CD14-positive monocyte (primary cell): Measurements from ENCODE around the gene CSN2. TPM values are rescaled to one million over a fixed set of nuclear protein-coding genes. Genes with fewer than 3 reads are reported as not detected.

ENCODE experiments used
- DNase-seq, 3 donors: peaks; one replicate each; pipeline ENCODE4 v3.0.0-alpha.2; 2011 to 2022
- H2AFZ ChIP-seq: 2 replicates; pipeline ENCODE4 v1.6.0; 2012; ENCODE audit warnings: mild to moderate bottlenecking, low read depth, low read length, inconsistent platforms; ENCODE audit not compliant: insufficient read depth, poor library complexity, severe bottlenecking
- H3K27ac ChIP-seq, 2 donors: 1 replicate in 1 of 2; 2 replicates in 1 of 2; pipeline ENCODE4 v1.5.1; 2012 to 2013; ENCODE audit warnings: low read length in 2 of 2, control low read depth in 1 of 2, inconsistent platforms in 1 of 2, low read depth in 1 of 2, mild to moderate bottlenecking in 1 of 2
- H3K27me3 ChIP-seq, 2 donors: one replicate each; pipeline versions ENCODE4 v1.6.0 to v1.6.1; 2011 to 2013; ENCODE audit warnings: low read length in 2 of 2; ENCODE audit not compliant: control insufficient read depth in 2 of 2, insufficient read depth in 2 of 2
- H3K36me3 ChIP-seq, 2 donors: replicated peaks in 1 of 2; 1 replicate in 1 of 2; 2 replicates in 1 of 2; pipeline versions ENCODE4 v1.5.1 to v1.6.1; 2012 to 2013; ENCODE audit warnings: low read length in 2 of 2, control low read depth in 1 of 2, inconsistent platforms in 1 of 2, mild to moderate bottlenecking in 1 of 2; ENCODE audit not compliant: insufficient read depth in 2 of 2, control insufficient read depth in 1 of 2
- H3K4me1 ChIP-seq, 2 donors: 1 replicate in 1 of 2; 2 replicates in 1 of 2; pipeline versions ENCODE4 v1.5.1 to v1.6.1; 2012 to 2013; ENCODE audit warnings: low read length in 2 of 2, control low read depth in 1 of 2, inconsistent platforms in 1 of 2, mild to moderate bottlenecking in 1 of 2, moderate library complexity in 1 of 2; ENCODE audit not compliant: insufficient read depth in 2 of 2, control insufficient read depth in 1 of 2
- H3K4me2 ChIP-seq: replicated peaks from 2 replicates; pipeline ENCODE3; 2012; ENCODE audit warnings: low read length, moderate library complexity, mild to moderate bottlenecking; ENCODE audit not compliant: poor library complexity, severe bottlenecking; ENCODE audit errors: extremely low read depth
- H3K4me3 ChIP-seq, 3 experiments: fragments of 200-600 bp in 1 of 3; sonication (generic) in 1 of 3; replicated peaks in 1 of 3; 1 replicate in 2 of 3; 2 replicates in 1 of 3; pipeline ENCODE4 v1.5.1; 2011 to 2013; ENCODE audit warnings: low read length in 3 of 3, mild to moderate bottlenecking in 3 of 3, control low read depth in 2 of 3, low read depth in 2 of 3, inconsistent platforms in 1 of 3, moderate library complexity in 1 of 3
- H3K79me2 ChIP-seq: 2 replicates; pipeline ENCODE4 v1.6.0; 2012; ENCODE audit warnings: mild to moderate bottlenecking, control low read depth, inconsistent platforms, low read length, moderate library complexity; ENCODE audit not compliant: insufficient read depth
- H3K9ac ChIP-seq: 2 replicates; pipeline ENCODE4 v1.6.0; 2017; ENCODE audit warnings: low read length, mild to moderate bottlenecking; ENCODE audit not compliant: insufficient read depth, poor library complexity, severe bottlenecking
- H3K9me3 ChIP-seq, 2 donors: replicated peaks in 1 of 2; 1 replicate in 1 of 2; 2 replicates in 1 of 2; pipeline versions ENCODE4 v1.5.1 to v1.6.1; 2012 to 2013; ENCODE audit warnings: low read length in 2 of 2, control low read depth in 1 of 2; ENCODE audit not compliant: control insufficient read depth in 1 of 2, insufficient read depth in 1 of 2
- H4K20me1 ChIP-seq: 2 replicates; pipeline ENCODE4 v1.6.0; 2012; ENCODE audit warnings: mild to moderate bottlenecking, low read length, control low read depth, moderate library complexity; ENCODE audit not compliant: insufficient read depth
- H3K27ac Mint-ChIP-seq, 7 donors: one replicate each; pipeline ENCODE4 v1.8.0; 2020; ENCODE audit warnings: mild to moderate bottlenecking in 7 of 7, mixed read lengths in 7 of 7, moderate library complexity in 6 of 7, inconsistent platforms in 2 of 7
- H3K27me3 Mint-ChIP-seq, 3 donors: one replicate each; pipeline ENCODE4 v1.8.0; 2021 to 2022; ENCODE audit warnings: low read depth in 3 of 3, mild to moderate bottlenecking in 3 of 3, mixed read lengths in 3 of 3, moderate library complexity in 3 of 3, inconsistent platforms in 1 of 3
- H3K36me3 Mint-ChIP-seq, 2 donors: one replicate each; pipeline ENCODE4 v1.8.0; 2020; ENCODE audit warnings: mixed read lengths in 2 of 2, inconsistent platforms in 1 of 2, mild to moderate bottlenecking in 1 of 2
- H3K4me1 Mint-ChIP-seq: one replicate; pipeline ENCODE4 v1.8.0; 2020; ENCODE audit warnings: mild to moderate bottlenecking, mixed read lengths
- H3K4me3 Mint-ChIP-seq, 2 donors: one replicate each; pipeline ENCODE4 v1.8.0; 2020; ENCODE audit warnings: mild to moderate bottlenecking in 2 of 2, mixed read lengths in 2 of 2, moderate library complexity in 1 of 2
- H3K9me3 Mint-ChIP-seq, 7 donors: one replicate each; pipeline ENCODE4 v1.8.0; 2020 to 2022; ENCODE audit warnings: mixed read lengths in 7 of 7, mild to moderate bottlenecking in 6 of 7, moderate library complexity in 6 of 7, inconsistent platforms in 2 of 7
- WGBS: methylation state at CpG from one replicate; pipeline ENCODE4 v1.1.5; 2013; ENCODE audit warnings: missing lambda C conversion rate; ENCODE audit not compliant: insufficient coverage; 5-methylcytosine and 5-hydroxymethylcytosine counted together
- intact Hi-C, 2 donors: fragments of 100-400 bp; cut with micrococcal nuclease; formaldehyde crosslinking; loops; one replicate each; pipeline versions ENCODE4 v1.15.0 to v1.15.1; 2023
- polyA plus RNA-seq, 3 donors: library from polyadenylated mRNA; depleted of rRNA in 1 of 3; unstranded in 2 of 3; stranded (reverse) in 1 of 3; fragments of 300-500 nt in 2 of 3; fragments of >200 nt in 1 of 3; fragmentation: Illumina TruSeq in 2 of 3; gene quantifications; 1 replicate in 2 of 3; 2 replicates in 1 of 3; pipeline ENCODE4 v1.2.3, GENCODE V29; 2012 to 2021
- TF ChIP-seq, protein P1 (sequence below): fragments of 200-600 bp; IDR thresholded peaks from one replicate; pipeline ENCODE4 v1.8.0; 2022; ENCODE audit warnings: antibody characterized with exemption, mild to moderate bottlenecking

The CSN2 gene
- polyA plus RNA-seq, 3 donors: not detected

DNA sequence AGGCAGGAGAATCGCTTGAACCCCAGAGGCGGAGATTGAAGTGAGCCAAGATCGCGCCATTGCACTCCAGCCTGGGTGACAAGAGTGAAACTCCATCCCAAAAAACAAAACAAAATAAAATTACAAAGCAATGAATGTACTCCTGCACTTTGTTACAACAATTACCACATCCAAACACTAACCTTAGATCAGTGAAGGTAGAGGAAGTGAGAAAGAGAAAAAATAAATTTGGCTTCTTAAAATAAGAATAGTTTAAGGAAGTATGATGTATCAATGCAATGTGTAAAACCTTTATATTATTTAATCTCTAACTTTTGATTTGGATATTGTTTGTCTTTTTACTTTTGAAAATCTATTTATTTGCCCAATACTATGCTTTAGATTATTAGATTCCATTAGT lies 56.3 kb downstream of the CSN2 start:
- no peaks in the 10 kb centered on the region for H3K79me2 ChIP-seq
- H3K27ac ChIP-seq: no peak overlapping the region
- no peak for DNase-seq
- Mint-ChIP-seq H3K27me3 (peaks cover 1 to 11% (median 6%) of the 10 kb centered on the region in 3 donors), H3K4me1 (peaks cover 11% of the 10 kb centered on the region), H3K27ac (no peak overlapping the region), H3K9me3 (peaks cover 0 to 2% (median 0%) of the 10 kb centered on the region in 7 donors), H3K36me3 (no peaks in the 10 kb centered on the region), H3K4me3 (no peak overlapping the region)
- intact Hi-C loops: no loop called here
- H3K4me2 ChIP-seq: no peak overlapping the region
- TF ChIP-seq, protein P1, sequence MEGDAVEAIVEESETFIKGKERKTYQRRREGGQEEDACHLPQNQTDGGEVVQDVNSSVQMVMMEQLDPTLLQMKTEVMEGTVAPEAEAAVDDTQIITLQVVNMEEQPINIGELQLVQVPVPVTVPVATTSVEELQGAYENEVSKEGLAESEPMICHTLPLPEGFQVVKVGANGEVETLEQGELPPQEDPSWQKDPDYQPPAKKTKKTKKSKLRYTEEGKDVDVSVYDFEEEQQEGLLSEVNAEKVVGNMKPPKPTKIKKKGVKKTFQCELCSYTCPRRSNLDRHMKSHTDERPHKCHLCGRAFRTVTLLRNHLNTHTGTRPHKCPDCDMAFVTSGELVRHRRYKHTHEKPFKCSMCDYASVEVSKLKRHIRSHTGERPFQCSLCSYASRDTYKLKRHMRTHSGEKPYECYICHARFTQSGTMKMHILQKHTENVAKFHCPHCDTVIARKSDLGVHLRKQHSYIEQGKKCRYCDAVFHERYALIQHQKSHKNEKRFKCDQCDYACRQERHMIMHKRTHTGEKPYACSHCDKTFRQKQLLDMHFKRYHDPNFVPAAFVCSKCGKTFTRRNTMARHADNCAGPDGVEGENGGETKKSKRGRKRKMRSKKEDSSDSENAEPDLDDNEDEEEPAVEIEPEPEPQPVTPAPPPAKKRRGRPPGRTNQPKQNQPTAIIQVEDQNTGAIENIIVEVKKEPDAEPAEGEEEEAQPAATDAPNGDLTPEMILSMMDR: no peak
- no peak overlapping the region for H3K9ac ChIP-seq
- no peak overlapping the region for H2AFZ ChIP-seq
- H3K36me3 ChIP-seq: no peaks in the 10 kb centered on the region
- peaks cover 0 to 3% of the 10 kb centered on the region in 2 donors for H3K4me1 ChIP-seq
- H4K20me1 ChIP-seq: no peaks in the 10 kb centered on the region
- WGBS: no CpG with 5 or more reads among the region's 4 CpGs
- H3K27me3 ChIP-seq: no peaks in the 10 kb centered on the region
- H3K9me3 ChIP-seq: no peaks in the 10 kb centered on the region
- H3K4me3 ChIP-seq: no peak overlapping the region

DNA sequence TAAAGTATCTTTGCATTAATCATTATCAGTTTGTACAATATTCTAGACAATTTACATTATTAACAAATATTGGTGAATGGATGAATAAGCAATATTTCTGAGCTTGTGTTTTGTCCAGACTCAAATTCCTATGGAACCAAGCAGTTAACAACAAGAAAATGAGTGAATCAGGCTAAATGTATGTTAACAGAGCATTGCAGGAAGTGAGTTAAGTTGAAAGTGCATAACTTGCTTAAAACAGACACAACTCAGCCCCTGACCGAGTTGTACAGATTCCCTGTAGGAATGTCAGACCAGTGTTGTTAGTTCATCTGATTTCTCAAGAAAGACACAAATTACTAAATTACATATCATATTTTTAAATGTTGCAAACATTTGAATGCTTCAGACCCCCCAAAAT lies 58.4 kb downstream of the CSN2 start:
- intact Hi-C loops: no loop called here
- Mint-ChIP-seq H3K9me3 (peaks cover 0 to 2% (median 0%) of the 10 kb centered on the region in 7 donors), H3K4me3 (no peak overlapping the region), H3K4me1 (peaks cover 11% of the 10 kb centered on the region), H3K27me3 (peaks cover 5 to 12% (median 6%) of the 10 kb centered on the region in 3 donors), H3K27ac (no peak overlapping the region), H3K36me3 (no peaks in the 10 kb centered on the region)
- H3K4me1 ChIP-seq: peaks cover 0 to 3% of the 10 kb centered on the region in 2 donors
- DNase-seq: no peak
- no peak overlapping the region for H2AFZ ChIP-seq
- no peak overlapping the region for H3K27ac ChIP-seq
- H3K9me3 ChIP-seq: no peaks in the 10 kb centered on the region
- no peaks in the 10 kb centered on the region for H3K79me2 ChIP-seq
- H3K36me3 ChIP-seq: no peaks in the 10 kb centered on the region
- TF ChIP-seq, protein P1: no peak
- WGBS: 67% methylated on average over 1 of the region's 1 CpG
- no peaks in the 10 kb centered on the region for H4K20me1 ChIP-seq
- no peak overlapping the region for H3K4me3 ChIP-seq
- no peak overlapping the region for H3K9ac ChIP-seq
- H3K4me2 ChIP-seq: no peak overlapping the region
- no peaks in the 10 kb centered on the region for H3K27me3 ChIP-seq

Other genes starting within 250 kb of the CSN2 start
- gene SULT1B1, start 205.1 kb downstream of the CSN2 start, polyA plus RNA-seq: 10 to 100 TPM in 2 of 3 donors, 1 to 10 TPM in 1; 3.4 to 15.6 (median 11.2) TPM
- gene SULT1E1, start 105.6 kb downstream of the CSN2 start, polyA plus RNA-seq: not detected
- gene CSN1S1, start 34.7 kb downstream of the CSN2 start, polyA plus RNA-seq: not detected
- not detected for gene STATH, start 30.2 kb upstream of the CSN2 start, polyA plus RNA-seq
- not detected for gene HTN3, start 62.7 kb upstream of the CSN2 start, polyA plus RNA-seq
- not detected for gene HTN1, start 84.7 kb upstream of the CSN2 start, polyA plus RNA-seq
- not detected for gene PRR27, start 188.5 kb upstream of the CSN2 start, polyA plus RNA-seq
- not detected for gene ODAM, start 230.0 kb upstream of the CSN2 start, polyA plus RNA-seq